Measurements from ENCODE around the gene ATF2.

DNA sequence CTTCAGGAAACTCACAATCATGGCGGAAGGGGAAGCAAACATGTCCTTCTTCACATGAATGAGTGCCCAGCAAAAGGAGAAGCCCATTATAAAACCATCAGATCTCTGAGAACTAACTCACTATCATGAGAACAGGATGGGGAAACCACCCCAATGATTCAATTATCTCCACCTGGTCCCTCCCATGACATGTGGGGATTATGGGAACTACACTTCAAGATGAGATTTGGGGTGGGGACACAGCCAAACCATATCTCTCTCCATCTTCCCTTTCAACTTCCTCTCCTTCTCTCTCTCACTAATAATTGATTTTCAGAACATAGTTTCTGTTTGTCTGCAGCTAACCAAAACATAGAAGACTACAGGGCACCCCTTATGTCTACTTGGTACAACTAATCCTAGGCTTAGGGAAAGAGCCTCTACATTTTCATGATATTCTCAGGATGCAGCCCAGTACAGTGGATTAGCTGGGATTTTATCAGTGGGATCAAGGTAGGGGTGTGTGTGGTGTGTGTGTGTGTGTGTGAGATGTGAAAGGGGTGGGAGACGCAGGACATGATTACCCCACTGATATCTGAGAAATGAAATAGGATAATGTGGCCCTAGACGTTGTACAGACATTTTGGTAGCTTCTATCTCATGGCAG lies 2.8 kb upstream of the ATF2 start:
- no peak for TF ChIP-seq SP1 (CRISPR knock-in tag; conservative IDR thresholded peaks at IDR 0.05)
- no peak for TF ChIP-seq TP53 (CRISPR knock-in tag; IDR thresholded peaks at IDR 0.05)
- no peak for TF ChIP-seq NFYB (CRISPR knock-in tag; conservative IDR thresholded peaks at IDR 0.05; ENCODE audit: low read depth)
- no peak for TF ChIP-seq KAT7 (CRISPR knock-in tag; IDR thresholded peaks at IDR 0.05; ENCODE audit: borderline replicate concordance)

Measured in WTC11 (cell line).